H1 (cell line): ENCODE measurements around the gene MMP11. TPM values are rescaled to one million over a fixed set of nuclear protein-coding genes. Genes with fewer than 3 reads are reported as not detected.

Experiments used
- CTCF ChIA-PET: fragments of 300-600 bp; sonication (Branson Sonifier 250); formaldehyde crosslinking; loops from one replicate; lab custom pipeline; 2021; ENCODE audit not compliant: partially characterized antibody; lab: Charles Lee
- POLR2A ChIA-PET: fragments of 300-600 bp; sonication (Branson Sonifier 250); formaldehyde crosslinking; loops from one replicate; lab custom pipeline; 2021; ENCODE audit warnings: inconsistent platforms; ENCODE audit not compliant: partially characterized antibody; lab: Charles Lee
- DNase-seq, 2 experiments: peaks; one replicate each; pipeline versions ENCODE4 v3.0.0 to v3.0.0-alpha.2; 2010 to 2022; ENCODE audit warnings: low spot score in 2 of 2, low read depth in 1 of 2, mixed read lengths in 1 of 2
- FAIRE-seq: peaks from 2 replicates; lab custom pipeline; 2011; peaks lifted over from hg19 to GRCh38; lab: Jason Lieb, UNC
- H2AFZ ChIP-seq: 2 replicates; pipeline ENCODE4 v1.8.1; 2012; ENCODE audit warnings: low read length, inconsistent platforms
- H2AK5ac ChIP-seq: 2 replicates; pipeline ENCODE4 v1.6.1; 2013; ENCODE audit warnings: low read depth, low read length
- H2BK120ac ChIP-seq: replicated peaks from 2 replicates; pipeline ENCODE3; 2013; ENCODE audit warnings: low read depth, low read length, inconsistent platforms
- H2BK12ac ChIP-seq: 2 replicates; pipeline ENCODE4 v1.6.1; 2013; ENCODE audit warnings: low read depth, low read length
- H2BK15ac ChIP-seq: 2 replicates; pipeline ENCODE4 v1.6.1; 2013; ENCODE audit warnings: low read length
- H2BK20ac ChIP-seq: 2 replicates; pipeline ENCODE4 v1.6.1; 2013; ENCODE audit warnings: low read length
- H2BK5ac ChIP-seq: 2 replicates; pipeline ENCODE4 v1.6.1; 2013; ENCODE audit warnings: low read depth, low read length
- H3K14ac ChIP-seq: 2 replicates; pipeline ENCODE4 v1.6.1; 2013; ENCODE audit warnings: inconsistent platforms; ENCODE audit not compliant: insufficient read length
- H3K18ac ChIP-seq: 2 replicates; pipeline ENCODE4 v1.6.1; 2013; ENCODE audit warnings: low read length; ENCODE audit errors: extremely low read depth
- H3K23ac ChIP-seq: 2 replicates; pipeline ENCODE4 v1.6.1; 2013; ENCODE audit warnings: inconsistent platforms; ENCODE audit not compliant: insufficient read length
- H3K23me2 ChIP-seq: 2 replicates; pipeline ENCODE4 v1.6.1; 2013; ENCODE audit warnings: low read depth, low read length
- H3K27ac ChIP-seq: 2 replicates; pipeline ENCODE4 v1.6.1; 2011; ENCODE audit warnings: low read depth, low read length, inconsistent platforms
- H3K27me3 ChIP-seq, 4 experiments: replicated peaks in 1 of 4; 1 replicate in 1 of 4; 2 replicates in 3 of 4; pipeline versions ENCODE4 v1.6.1 to v1.8.1; 2011 to 2013; ENCODE audit warnings: low read length in 3 of 4, mild to moderate bottlenecking in 3 of 4, inconsistent platforms in 2 of 4, mixed read lengths in 2 of 4, moderate library complexity in 1 of 4; ENCODE audit not compliant: control insufficient read depth in 3 of 4, insufficient read depth in 3 of 4; ENCODE audit errors: extremely low read depth in 1 of 4
- H3K36me3 ChIP-seq, 4 experiments: 2 replicates each; pipeline versions ENCODE4 v1.6.1 to v1.8.1; 2011 to 2013; ENCODE audit warnings: mild to moderate bottlenecking in 4 of 4, low read length in 3 of 4, moderate library complexity in 2 of 4, control low read depth in 1 of 4, inconsistent platforms in 1 of 4; ENCODE audit not compliant: insufficient read depth in 4 of 4, control insufficient read depth in 2 of 4
- H3K4ac ChIP-seq: replicated peaks from 2 replicates; pipeline ENCODE3; 2013; ENCODE audit warnings: low read length, low read depth, mixed read lengths, inconsistent platforms; ENCODE audit not compliant: insufficient read length
- H3K4me1 ChIP-seq, 4 experiments: replicated peaks in 1 of 4; 1 replicate in 1 of 4; 2 replicates in 3 of 4; pipeline versions ENCODE4 v1.6.1 to v1.8.1; 2011 to 2013; ENCODE audit warnings: low read length in 3 of 4, inconsistent platforms in 2 of 4, mixed read lengths in 1 of 4; ENCODE audit not compliant: insufficient read depth in 4 of 4, control insufficient read depth in 3 of 4
- H3K4me2 ChIP-seq, 2 experiments: 2 replicates each; pipeline versions ENCODE4 v1.6.1 to v1.8.1; 2011 to 2013; ENCODE audit warnings: low read depth in 2 of 2, low read length in 2 of 2, control low read depth in 1 of 2, inconsistent platforms in 1 of 2, mild to moderate bottlenecking in 1 of 2; ENCODE audit not compliant: insufficient read depth in 1 of 2
- H3K4me3 ChIP-seq, 4 experiments: fragments of 200-600, 300-600 bp in 1 of 4; sonication (generic), shearing (Covaris generic), sonication (Bioruptor Twin) in 1 of 4; 2 replicates each; pipeline versions ENCODE4 v1.5.1 to v1.8.1; 2011 to 2016; ENCODE audit warnings: low read length in 4 of 4, low read depth in 3 of 4, control low read depth in 2 of 4, inconsistent platforms in 2 of 4, mild to moderate bottlenecking in 2 of 4, mixed read lengths in 1 of 4, moderate library complexity in 1 of 4; ENCODE audit not compliant: insufficient read depth in 2 of 4; ENCODE audit errors: extremely low read depth in 1 of 4
- H3K56ac ChIP-seq: replicated peaks from 2 replicates; pipeline ENCODE3; 2013; ENCODE audit warnings: low read depth, mild to moderate bottlenecking, mixed read lengths, low read length, inconsistent platforms; ENCODE audit not compliant: insufficient read length
- H3K79me1 ChIP-seq: 2 replicates; pipeline ENCODE4 v1.6.1; 2013; ENCODE audit warnings: low read depth, low read length, control low read depth
- H3K79me2 ChIP-seq, 2 experiments: 2 replicates each; pipeline versions ENCODE4 v1.6.1 to v1.8.1; 2012 to 2013; ENCODE audit warnings: low read length in 2 of 2, mild to moderate bottlenecking in 2 of 2, inconsistent platforms in 1 of 2; ENCODE audit not compliant: insufficient read depth in 2 of 2, control insufficient read depth in 1 of 2
- H3K9ac ChIP-seq, 4 experiments: replicated peaks in 1 of 4; 1 replicate in 1 of 4; 2 replicates in 3 of 4; pipeline versions ENCODE4 v1.6.1 to v1.8.1; 2011 to 2013; ENCODE audit warnings: low read depth in 3 of 4, low read length in 3 of 4, control low read depth in 2 of 4, mild to moderate bottlenecking in 2 of 4, moderate library complexity in 2 of 4, inconsistent platforms in 1 of 4; ENCODE audit errors: extremely low read depth in 1 of 4
- H3K9me3 ChIP-seq, 2 experiments: 2 replicates each; pipeline versions ENCODE4 v1.6.1 to v1.8.1; 2012 to 2013; ENCODE audit warnings: mild to moderate bottlenecking in 2 of 2, moderate library complexity in 2 of 2, control low read depth in 1 of 2, inconsistent platforms in 1 of 2, low read depth in 1 of 2, low read length in 1 of 2, mixed read lengths in 1 of 2; ENCODE audit not compliant: insufficient read depth in 2 of 2
- H4K20me1 ChIP-seq, 2 experiments: replicated peaks in 1 of 2; 2 replicates each; pipeline versions ENCODE3 to v1.8.1; 2011 to 2013; ENCODE audit warnings: inconsistent platforms in 2 of 2, low read length in 2 of 2, mild to moderate bottlenecking in 1 of 2; ENCODE audit not compliant: insufficient read depth in 2 of 2, control insufficient read depth in 1 of 2
- H4K5ac ChIP-seq: 2 replicates; pipeline ENCODE4 v1.6.1; 2013; ENCODE audit warnings: low read length, low read depth, mixed read lengths, inconsistent platforms; ENCODE audit not compliant: insufficient read length
- H4K8ac ChIP-seq: 2 replicates; pipeline ENCODE4 v1.8.0; 2013; ENCODE audit warnings: mild to moderate bottlenecking, moderate library complexity, low read length, inconsistent platforms; ENCODE audit not compliant: insufficient read depth; ENCODE audit errors: extremely low read depth
- H4K91ac ChIP-seq: replicated peaks from 2 replicates; pipeline ENCODE3; 2013; ENCODE audit warnings: low read length, mixed read lengths, inconsistent platforms; ENCODE audit not compliant: insufficient read length
- BCL11A ChIP-seq, 2 experiments: IDR thresholded peaks; one replicate each; pipeline ENCODE4 v1.6.1; 2011; ENCODE audit warnings: low read depth in 2 of 2, low read length in 2 of 2, mild to moderate bottlenecking in 2 of 2
- CEBPB ChIP-seq: IDR thresholded peaks from 2 replicates; pipeline ENCODE4 v1.6.1; 2012; ENCODE audit warnings: low read depth, low read length
- CHD1 ChIP-seq: IDR thresholded peaks from 2 replicates; pipeline ENCODE4 v1.6.1; 2012; ENCODE audit warnings: low read depth, low read length, improper control_type of control experiment
- E2F6 ChIP-seq: IDR thresholded peaks from 2 replicates; pipeline ENCODE4 v1.6.1; 2012; ENCODE audit warnings: inconsistent platforms
- EP300 ChIP-seq, 2 experiments: IDR thresholded peaks; 1 replicate in 1 of 2; 2 replicates in 1 of 2; pipeline ENCODE4 v1.6.1; 2011 to 2012; ENCODE audit warnings: low read depth in 2 of 2, low read length in 2 of 2, mild to moderate bottlenecking in 2 of 2, borderline replicate concordance in 1 of 2, inconsistent platforms in 1 of 2, moderate library complexity in 1 of 2
- EZH2 ChIP-seq: fragments of 200-600 bp; sonication (generic); IDR thresholded peaks from 2 replicates; pipeline ENCODE4 v1.7.1; 2012; ENCODE audit warnings: low read depth, mild to moderate bottlenecking, moderate library complexity, low read length, inconsistent platforms; ENCODE audit not compliant: severe bottlenecking
- HDAC6 ChIP-seq: IDR thresholded peaks from one replicate; pipeline ENCODE4 v1.7.1; 2012; ENCODE audit warnings: low read depth, mild to moderate bottlenecking, inconsistent platforms, low read length, moderate library complexity
- JUN ChIP-seq: IDR thresholded peaks from 2 replicates; pipeline ENCODE4 v1.6.1; 2011; ENCODE audit warnings: low read depth, mild to moderate bottlenecking, improper control_type of control experiment, low read length
- RBBP5 ChIP-seq: IDR thresholded peaks from 2 replicates; pipeline ENCODE4 v1.7.1; 2012; ENCODE audit warnings: low read depth, mild to moderate bottlenecking, inconsistent platforms, low read length, moderate library complexity, borderline replicate concordance
- RXRA ChIP-seq: IDR thresholded peaks from 2 replicates; pipeline ENCODE4 v1.6.1; 2011; ENCODE audit warnings: low read depth, mild to moderate bottlenecking, low read length, moderate library complexity; ENCODE audit not compliant: insufficient read depth
- TAF7 ChIP-seq: optimal IDR thresholded peaks from 2 replicates; pipeline ENCODE3; 2011; ENCODE audit warnings: low read depth, mild to moderate bottlenecking, inconsistent platforms, low read length, moderate library complexity, borderline replicate concordance
- TBP ChIP-seq: IDR thresholded peaks from 2 replicates; pipeline ENCODE4 v1.6.1; 2011; ENCODE audit warnings: low read depth, low read length, improper control_type of control experiment
- TCF12 ChIP-seq: IDR thresholded peaks from 2 replicates; pipeline ENCODE4 v1.6.1; 2011; ENCODE audit warnings: low read depth, mild to moderate bottlenecking, low read length
- WGBS, 2 experiments: shearing (Covaris generic) in 1 of 2; methylation state at CpG; one replicate each; pipeline versions ENCODE4 v1.1.6 to v1.1.7; 2013 to 2015; ENCODE audit warnings: low lambda C conversion rate in 2 of 2, mixed read lengths in 2 of 2, inconsistent platforms in 1 of 2, low coverage in 1 of 2, missing lambda C conversion rate in 1 of 2; ENCODE audit not compliant: insufficient replicate concordance in 2 of 2, insufficient coverage in 1 of 2, insufficient read length in 1 of 2; ENCODE audit errors: extremely low coverage in 1 of 2, missing lambda C conversion rate in 1 of 2; 5-methylcytosine and 5-hydroxymethylcytosine counted together
- polyA plus RNA-seq, 7 experiments: library from polyadenylated mRNA; depleted of rRNA in 3 of 7; stranded (reverse) in 5 of 7; unstranded in 2 of 7; fragments of >200 nt in 5 of 7; fragments of 200-250 nt in 2 of 7; gene quantifications; 1 replicate in 5 of 7; 2 replicates in 1 of 7; 4 replicates in 1 of 7; pipeline versions ENCODE4 v1.2.1 to v1.2.3, GENCODE V29; 2011 to 2013; ENCODE audit warnings: missing spikeins in 2 of 7, mixed read lengths in 2 of 7
- total RNA-seq: library from RNA; stranded (reverse); fragmentation: NEBNext Ultra II Directional; extraction: Animal tissue kit (Norgen Biotek cat#: 25700); gene quantifications from 2 replicates; pipeline ENCODE4 v1.2.1, GENCODE V29; 2021

Gene MMP11
- total and polyA plus RNA-seq, 2 of the 8 experiments (the other 6 are each of a cell fraction or from before 2014, with no cell fraction given): 10.2 to 18.3 TPM

- Histone ChIP-seq H3K27ac (no peak overlapping the region), H3K27me3 (no peaks in the 10 kb centered on the region), H3K4ac (no peak overlapping the region), H3K79me2 (no peaks in the 10 kb centered on the region), H2BK5ac (no peak overlapping the region), H3K23ac (no peak overlapping the region), H3K14ac (no peak overlapping the region), H3K56ac (no peak overlapping the region), H3K4me2 (no peak overlapping the region), H3K9ac (no peak overlapping the region), H2BK20ac (no peak overlapping the region), H3K23me2 (no peaks in the 10 kb centered on the region), H3K36me3 (peaks cover 19 to 64% (median 48%) of the 10 kb centered on the region in 4 experiments; a peak in 6 of 8 replicates), H2BK15ac (no peak overlapping the region), H3K18ac (no peak overlapping the region), H3K9me3 (no peaks in the 10 kb centered on the region), H2AFZ (no peak overlapping the region), H3K79me1 (no peaks in the 10 kb centered on the region; the same call in 1 of the 2 replicates), H2BK12ac (no peak overlapping the region), H2AK5ac (no peak overlapping the region), H4K5ac (no peak overlapping the region), H3K4me1 (no peaks in the 10 kb centered on the region), H4K8ac (no peak overlapping the region), H4K20me1 (peaks cover 0 to 19% of the 10 kb centered on the region in 2 experiments), H4K91ac (no peak overlapping the region), H2BK120ac (no peak overlapping the region), H3K4me3 (no peak overlapping the region)
- FAIRE-seq (no peak), DNase-seq (no peak)
- POLR2A ChIA-PET: no interaction called here
- CTCF ChIA-PET: interaction anchor here (1.3 kb wide), 1 partner anchor 10 kb away, joined by 5 read pairs; no protein-coding TSS in a partner anchor
- 83% methylated on average over 12 of the region's 12 CpGs; no CpG with 5 or more reads in 1 of the 2 experiments for WGBS, 2 experiments
- no peak for TF ChIP-seq CEBPB
- no peak for TF ChIP-seq RBBP5
- TF ChIP-seq JUN: no peak
- no peak for TF ChIP-seq TCF12
- TF ChIP-seq HDAC6: no peak
- no peak for TF ChIP-seq CHD1
- TF ChIP-seq TBP: no peak
- no peak for TF ChIP-seq E2F6
- no peak for TF ChIP-seq RXRA
- TF ChIP-seq BCL11A (IDR thresholded peaks at IDR 0.05; ENCODE audit: low read depth in 2 of 2, low read length in 2 of 2): no peak
- TF ChIP-seq TAF7: no peak
- TF ChIP-seq EZH2: no peak
- no peak for TF ChIP-seq EP300 (IDR thresholded peaks at IDR 0.05; ENCODE audit: borderline replicate concordance in 1 of 2, low read depth in 2 of 2, low read length in 2 of 2)
Measured at GRCh38 chr22:23804781-23805291, 32.2 kb downstream of the MMP11 start.
